HepG2 (cell line): ENCODE results near the gene IMMP1L. TPM values are rescaled to one million over a fixed set of nuclear protein-coding genes. Genes with fewer than 3 reads are reported as not detected.

Experiments
- CHCHD3 ChIP-seq: sonication (generic); formaldehyde crosslinking; IDR thresholded peaks from 2 replicates; pipeline ENCODE4 v1.8.0; 2022; ENCODE audit warnings: mild to moderate bottlenecking, missing genetic modification reagents, moderate library complexity
- DR1 ChIP-seq: sonication (generic); formaldehyde crosslinking; IDR thresholded peaks from 2 replicates; pipeline ENCODE4 v1.8.0; 2021; ENCODE audit warnings: mild to moderate bottlenecking, missing genetic modification reagents, inconsistent platforms
- FOXO1 ChIP-seq: sonication (generic); formaldehyde crosslinking; IDR thresholded peaks from 2 replicates; pipeline ENCODE4 v1.4.0; 2020; ENCODE audit warnings: missing genetic modification reagents
- GATAD2A ChIP-seq: IDR thresholded peaks from 2 replicates; pipeline ENCODE4 v1.6.1; 2016
- KDM4B ChIP-seq: sonication (generic); formaldehyde crosslinking; IDR thresholded peaks from 2 replicates; pipeline ENCODE4 v1.4.0; 2020; ENCODE audit warnings: missing genetic modification reagents
- MIER2 ChIP-seq: IDR thresholded peaks from 2 replicates; pipeline ENCODE4 v1.6.1; 2016; ENCODE audit warnings: missing biosample characterization, missing genetic modification reagents
- NONO ChIP-seq, 2 experiments: fragments of 450-650 bp in 1 of 2; sonication (generic) in 1 of 2; formaldehyde crosslinking in 1 of 2; IDR thresholded peaks in 1 of 2; conservative IDR thresholded peaks in 1 of 2; 2 replicates each; pipeline versions ENCODE4 v1.6.1 to v1.8.0; 2017 to 2022; ENCODE audit warnings: mild to moderate bottlenecking in 1 of 2, missing genetic modification reagents in 1 of 2, moderate library complexity in 1 of 2
- RFX3 ChIP-seq: IDR thresholded peaks from 2 replicates; pipeline ENCODE4 v1.6.1; 2016; ENCODE audit warnings: missing biosample characterization, missing genetic modification reagents
- ZIK1 ChIP-seq: sonication (generic); formaldehyde crosslinking; IDR thresholded peaks from 2 replicates; pipeline ENCODE4 v1.5.0; 2020; ENCODE audit warnings: mild to moderate bottlenecking, low read depth, missing genetic modification reagents, borderline replicate concordance
- ZNF343 ChIP-seq: sonication (generic); formaldehyde crosslinking; IDR thresholded peaks from 2 replicates; pipeline ENCODE4 v1.4.0; 2020; ENCODE audit warnings: mild to moderate bottlenecking, missing genetic modification reagents
- ZNF670 ChIP-seq: sonication (generic); formaldehyde crosslinking; IDR thresholded peaks from 2 replicates; pipeline ENCODE4 v1.8.0; 2022; ENCODE audit warnings: mild to moderate bottlenecking, missing genetic modification reagents, borderline replicate concordance
- ZNF879 ChIP-seq: sonication (generic); formaldehyde crosslinking; IDR thresholded peaks from 2 replicates; pipeline ENCODE4 v1.8.1; 2023; ENCODE audit warnings: missing genetic modification reagents
- polyA plus RNA-seq, 8 experiments: library from polyadenylated mRNA; depleted of rRNA in 3 of 8; stranded (reverse) in 7 of 8; unstranded in 1 of 8; fragments of >200 nt; fragmentation: Illumina TruSeq in 4 of 8; extraction: Trizol in 4 of 8; gene quantifications; 2 replicates each; pipeline versions ENCODE4 v1.2.1 to v1.2.3, GENCODE V29; 2011 to 2016; ENCODE audit warnings: low read depth in 4 of 8, missing spikeins in 1 of 8, mixed read lengths in 1 of 8; ENCODE audit not compliant: insufficient read depth in 1 of 8
- total RNA-seq, 5 experiments: library from RNA; depleted of rRNA; stranded (reverse); fragments of >200 nt; fragmentation: Illumina TruSeq; extraction: Trizol; gene quantifications; 2 replicates each; pipeline ENCODE4 v1.2.3, GENCODE V29; 2016; ENCODE audit warnings: low read depth in 1 of 5
- TF ChIP-seq, protein P1 (sequence below): sonication (generic); formaldehyde crosslinking; conservative IDR thresholded peaks from 2 replicates; pipeline ENCODE4 v1.5.0; 2020; ENCODE audit warnings: missing genetic modification reagents
- TF ChIP-seq, protein P2 (sequence below): sonication (generic); formaldehyde crosslinking; IDR thresholded peaks from 2 replicates; pipeline ENCODE4 v1.9.0; 2022; ENCODE audit warnings: low read depth, missing genetic modification reagents
- TF ChIP-seq, protein P3 (sequence below): sonication (generic); formaldehyde crosslinking; IDR thresholded peaks from 2 replicates; pipeline ENCODE4 v1.4.0; 2020; ENCODE audit warnings: missing genetic modification reagents, borderline replicate concordance
- TF ChIP-seq, protein P4 (sequence below): sonication (generic); formaldehyde crosslinking; IDR thresholded peaks from 2 replicates; pipeline ENCODE4 v1.4.0; 2020; ENCODE audit warnings: missing genetic modification reagents
- TF ChIP-seq, protein P5 (sequence below): sonication (generic); formaldehyde crosslinking; IDR thresholded peaks from 2 replicates; pipeline ENCODE4 v1.4.0; 2020; ENCODE audit warnings: missing genetic modification reagents, borderline replicate concordance

Gene IMMP1L
- total and polyA plus RNA-seq, 2 of the 13 experiments (the other 11 are each of a cell fraction or from before 2014, with no cell fraction given) = 42.4 to 57.9 TPM

DNA sequence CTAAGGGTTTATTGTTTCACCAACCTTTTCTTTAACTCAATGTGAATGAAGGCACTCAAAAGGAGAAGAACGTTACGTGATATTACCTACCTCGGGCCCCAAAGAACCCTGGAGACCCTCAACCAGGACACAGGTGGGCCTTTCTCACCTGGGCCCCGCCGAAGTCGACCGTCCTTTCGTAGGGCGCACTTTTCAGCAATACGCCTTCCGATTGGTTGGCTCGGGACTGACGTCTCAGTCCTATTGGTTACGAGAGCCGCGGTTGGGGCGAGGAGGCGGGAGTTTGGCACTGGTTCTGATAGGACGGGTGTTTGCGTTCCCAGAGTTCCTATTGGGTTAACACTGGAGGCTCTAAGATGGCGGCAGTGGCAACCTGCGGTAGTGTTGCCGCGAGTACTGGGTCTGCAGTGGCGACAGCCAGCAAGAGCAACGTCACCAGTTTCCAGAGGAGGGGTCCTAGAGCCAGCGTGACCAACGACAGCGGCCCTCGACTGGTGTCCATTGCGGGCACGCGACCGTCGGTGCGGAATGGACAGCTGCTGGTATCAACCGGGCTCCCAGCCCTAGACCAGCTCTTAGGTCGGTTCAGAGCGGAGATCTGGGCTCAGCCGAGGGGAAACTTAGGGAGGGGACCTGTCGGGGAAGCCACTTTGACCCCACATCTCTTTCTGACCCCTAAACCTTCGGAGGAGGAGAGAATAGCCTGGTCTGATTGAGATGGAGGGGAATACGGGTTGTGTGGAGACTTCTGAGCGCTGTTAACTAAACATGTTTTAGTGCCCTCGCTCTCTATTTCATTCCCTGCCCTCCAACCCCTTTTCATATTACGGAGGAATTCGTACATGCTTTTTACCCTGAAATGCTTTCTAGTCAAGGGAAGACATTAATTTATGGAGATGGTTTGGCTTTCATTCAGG is at the start of gene IMMP1L, which contains the start of gene ELP4 (continued):
- TF ChIP-seq, protein P1, sequence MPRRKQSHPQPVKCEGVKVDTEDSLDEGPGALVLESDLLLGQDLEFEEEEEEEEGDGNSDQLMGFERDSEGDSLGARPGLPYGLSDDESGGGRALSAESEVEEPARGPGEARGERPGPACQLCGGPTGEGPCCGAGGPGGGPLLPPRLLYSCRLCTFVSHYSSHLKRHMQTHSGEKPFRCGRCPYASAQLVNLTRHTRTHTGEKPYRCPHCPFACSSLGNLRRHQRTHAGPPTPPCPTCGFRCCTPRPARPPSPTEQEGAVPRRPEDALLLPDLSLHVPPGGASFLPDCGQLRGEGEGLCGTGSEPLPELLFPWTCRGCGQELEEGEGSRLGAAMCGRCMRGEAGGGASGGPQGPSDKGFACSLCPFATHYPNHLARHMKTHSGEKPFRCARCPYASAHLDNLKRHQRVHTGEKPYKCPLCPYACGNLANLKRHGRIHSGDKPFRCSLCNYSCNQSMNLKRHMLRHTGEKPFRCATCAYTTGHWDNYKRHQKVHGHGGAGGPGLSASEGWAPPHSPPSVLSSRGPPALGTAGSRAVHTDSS (CRISPR knock-in tag) = no peak
- TF ChIP-seq MIER2 (CRISPR knock-in tag) (no peak; the same call in 1 of the 2 replicates), ZNF879 (peak; percentile 88; the same call in 1 of the 2 replicates), DR1 (CRISPR knock-in tag) (peak; percentile 48; the same call in 1 of the 2 replicates), FOXO1 (CRISPR knock-in tag) (peak; percentile 11; the same call in 1 of the 2 replicates), CHCHD3 (CRISPR knock-in tag) (no peak), RFX3 (CRISPR knock-in tag) (no peak), ZIK1 (CRISPR knock-in tag) (0 out of 2 replicates have a peak, but pooled peaks have one; percentile 56), KDM4B (no peak), ZNF343 (CRISPR knock-in tag) (no peak), NONO (IDR thresholded peaks at IDR 0.05) (no peak), NONO (CRISPR knock-in tag; conservative IDR thresholded peaks at IDR 0.05) (no peak; the same call in none of the 2 replicates), ZNF670 (CRISPR knock-in tag) (no peak), GATAD2A (CRISPR knock-in tag) (peak; percentile 48)
- TF ChIP-seq, protein P2, sequence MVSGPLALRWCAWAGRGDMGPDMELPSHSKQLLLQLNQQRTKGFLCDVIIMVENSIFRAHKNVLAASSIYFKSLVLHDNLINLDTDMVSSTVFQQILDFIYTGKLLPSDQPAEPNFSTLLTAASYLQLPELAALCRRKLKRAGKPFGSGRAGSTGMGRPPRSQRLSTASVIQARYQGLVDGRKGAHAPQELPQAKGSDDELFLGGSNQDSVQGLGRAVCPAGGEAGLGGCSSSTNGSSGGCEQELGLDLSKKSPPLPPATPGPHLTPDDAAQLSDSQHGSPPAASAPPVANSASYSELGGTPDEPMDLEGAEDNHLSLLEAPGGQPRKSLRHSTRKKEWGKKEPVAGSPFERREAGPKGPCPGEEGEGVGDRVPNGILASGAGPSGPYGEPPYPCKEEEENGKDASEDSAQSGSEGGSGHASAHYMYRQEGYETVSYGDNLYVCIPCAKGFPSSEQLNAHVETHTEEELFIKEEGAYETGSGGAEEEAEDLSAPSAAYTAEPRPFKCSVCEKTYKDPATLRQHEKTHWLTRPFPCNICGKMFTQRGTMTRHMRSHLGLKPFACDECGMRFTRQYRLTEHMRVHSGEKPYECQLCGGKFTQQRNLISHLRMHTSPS (CRISPR knock-in tag) = no peak
- TF ChIP-seq, protein P3, sequence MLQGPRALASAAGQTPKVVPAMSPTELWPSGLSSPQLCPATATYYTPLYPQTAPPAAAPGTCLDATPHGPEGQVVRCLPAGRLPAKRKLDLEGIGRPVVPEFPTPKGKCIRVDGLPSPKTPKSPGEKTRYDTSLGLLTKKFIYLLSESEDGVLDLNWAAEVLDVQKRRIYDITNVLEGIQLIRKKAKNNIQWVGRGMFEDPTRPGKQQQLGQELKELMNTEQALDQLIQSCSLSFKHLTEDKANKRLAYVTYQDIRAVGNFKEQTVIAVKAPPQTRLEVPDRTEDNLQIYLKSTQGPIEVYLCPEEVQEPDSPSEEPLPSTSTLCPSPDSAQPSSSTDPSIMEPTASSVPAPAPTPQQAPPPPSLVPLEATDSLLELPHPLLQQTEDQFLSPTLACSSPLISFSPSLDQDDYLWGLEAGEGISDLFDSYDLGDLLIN = no peak
- TF ChIP-seq, protein P4, sequence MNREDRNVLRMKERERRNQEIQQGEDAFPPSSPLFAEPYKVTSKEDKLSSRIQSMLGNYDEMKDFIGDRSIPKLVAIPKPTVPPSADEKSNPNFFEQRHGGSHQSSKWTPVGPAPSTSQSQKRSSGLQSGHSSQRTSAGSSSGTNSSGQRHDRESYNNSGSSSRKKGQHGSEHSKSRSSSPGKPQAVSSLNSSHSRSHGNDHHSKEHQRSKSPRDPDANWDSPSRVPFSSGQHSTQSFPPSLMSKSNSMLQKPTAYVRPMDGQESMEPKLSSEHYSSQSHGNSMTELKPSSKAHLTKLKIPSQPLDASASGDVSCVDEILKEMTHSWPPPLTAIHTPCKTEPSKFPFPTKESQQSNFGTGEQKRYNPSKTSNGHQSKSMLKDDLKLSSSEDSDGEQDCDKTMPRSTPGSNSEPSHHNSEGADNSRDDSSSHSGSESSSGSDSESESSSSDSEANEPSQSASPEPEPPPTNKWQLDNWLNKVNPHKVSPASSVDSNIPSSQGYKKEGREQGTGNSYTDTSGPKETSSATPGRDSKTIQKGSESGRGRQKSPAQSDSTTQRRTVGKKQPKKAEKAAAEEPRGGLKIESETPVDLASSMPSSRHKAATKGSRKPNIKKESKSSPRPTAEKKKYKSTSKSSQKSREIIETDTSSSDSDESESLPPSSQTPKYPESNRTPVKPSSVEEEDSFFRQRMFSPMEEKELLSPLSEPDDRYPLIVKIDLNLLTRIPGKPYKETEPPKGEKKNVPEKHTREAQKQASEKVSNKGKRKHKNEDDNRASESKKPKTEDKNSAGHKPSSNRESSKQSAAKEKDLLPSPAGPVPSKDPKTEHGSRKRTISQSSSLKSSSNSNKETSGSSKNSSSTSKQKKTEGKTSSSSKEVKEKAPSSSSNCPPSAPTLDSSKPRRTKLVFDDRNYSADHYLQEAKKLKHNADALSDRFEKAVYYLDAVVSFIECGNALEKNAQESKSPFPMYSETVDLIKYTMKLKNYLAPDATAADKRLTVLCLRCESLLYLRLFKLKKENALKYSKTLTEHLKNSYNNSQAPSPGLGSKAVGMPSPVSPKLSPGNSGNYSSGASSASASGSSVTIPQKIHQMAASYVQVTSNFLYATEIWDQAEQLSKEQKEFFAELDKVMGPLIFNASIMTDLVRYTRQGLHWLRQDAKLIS (CRISPR knock-in tag) = no peak
- TF ChIP-seq, protein P5, sequence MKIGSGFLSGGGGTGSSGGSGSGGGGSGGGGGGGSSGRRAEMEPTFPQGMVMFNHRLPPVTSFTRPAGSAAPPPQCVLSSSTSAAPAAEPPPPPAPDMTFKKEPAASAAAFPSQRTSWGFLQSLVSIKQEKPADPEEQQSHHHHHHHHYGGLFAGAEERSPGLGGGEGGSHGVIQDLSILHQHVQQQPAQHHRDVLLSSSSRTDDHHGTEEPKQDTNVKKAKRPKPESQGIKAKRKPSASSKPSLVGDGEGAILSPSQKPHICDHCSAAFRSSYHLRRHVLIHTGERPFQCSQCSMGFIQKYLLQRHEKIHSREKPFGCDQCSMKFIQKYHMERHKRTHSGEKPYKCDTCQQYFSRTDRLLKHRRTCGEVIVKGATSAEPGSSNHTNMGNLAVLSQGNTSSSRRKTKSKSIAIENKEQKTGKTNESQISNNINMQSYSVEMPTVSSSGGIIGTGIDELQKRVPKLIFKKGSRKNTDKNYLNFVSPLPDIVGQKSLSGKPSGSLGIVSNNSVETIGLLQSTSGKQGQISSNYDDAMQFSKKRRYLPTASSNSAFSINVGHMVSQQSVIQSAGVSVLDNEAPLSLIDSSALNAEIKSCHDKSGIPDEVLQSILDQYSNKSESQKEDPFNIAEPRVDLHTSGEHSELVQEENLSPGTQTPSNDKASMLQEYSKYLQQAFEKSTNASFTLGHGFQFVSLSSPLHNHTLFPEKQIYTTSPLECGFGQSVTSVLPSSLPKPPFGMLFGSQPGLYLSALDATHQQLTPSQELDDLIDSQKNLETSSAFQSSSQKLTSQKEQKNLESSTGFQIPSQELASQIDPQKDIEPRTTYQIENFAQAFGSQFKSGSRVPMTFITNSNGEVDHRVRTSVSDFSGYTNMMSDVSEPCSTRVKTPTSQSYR (CRISPR knock-in tag) = no peak
